HG02759 (cell line): ENCODE data around the gene VEGFB.

ENCODE experiments used
- ATAC-seq: cut with Tn5 transposase; IDR thresholded peaks from one replicate; pipeline ENCODE4 v1.9.1; 2021; ENCODE audit warnings: mild to moderate bottlenecking, moderate library complexity; ENCODE audit not compliant: unreplicated experiment

The VEGFB gene

GRCh38 chr11:64210301-64211020, 23.9 kb upstream of the VEGFB start:
- no peak for ATAC-seq

GRCh38 chr11:64211181-64211872, 23.1 kb upstream of the VEGFB start:
- no peak for ATAC-seq

- ATAC-seq, result no peak
These were observed 17.5 kb upstream of the VEGFB start for GRCh38 chr11:64216879-64217278.

GRCh38 chr11:64218628-64219353, 15.6 kb upstream of the VEGFB start:
- no peak for ATAC-seq

- no peak for ATAC-seq
These were observed 15.1 kb upstream of the VEGFB start for GRCh38 chr11:64219354-64219684.

GRCh38 chr11:64219755-64220154, 14.6 kb upstream of the VEGFB start:
- ATAC-seq, result no peak

- ATAC-seq, result no peak
These were observed 14.1 kb upstream of the VEGFB start for GRCh38 chr11:64220271-64220670.

- no peak for ATAC-seq
These were observed 13.6 kb upstream of the VEGFB start for GRCh38 chr11:64220798-64221197.

- ATAC-seq, result no peak
These were observed 11.8 kb upstream of the VEGFB start for GRCh38 chr11:64222651-64223000.

- no peak for ATAC-seq
These were observed 11.3 kb upstream of the VEGFB start for GRCh38 chr11:64223001-64223651.

GRCh38 chr11:64224151-64224890, 10.1 kb upstream of the VEGFB start:
- ATAC-seq, result no peak

GRCh38 chr11:64224891-64225607, 9.3 kb upstream of the VEGFB start:
- ATAC-seq, result no peak

GRCh38 chr11:64225608-64226506, 8.5 kb upstream of the VEGFB start, which contains the start of the genes NUDT22 and TRPT1:
TSS of gene NUDT22 (plus strand) at chr11:64226274. CDS start at chr11:64226653, 379 bp downstream.
TSS of gene TRPT1 (minus strand) at chr11:64226186. CDS start at chr11:64225860, 326 bp downstream.
- peak; percentile 46 for ATAC-seq

- peak; percentile 32 for ATAC-seq
These were observed 7.8 kb upstream of the VEGFB start for GRCh38 chr11:64226507-64227051.

- no peak for ATAC-seq
These were observed 6.9 kb upstream of the VEGFB start for GRCh38 chr11:64227405-64227956.

- ATAC-seq, result no peak
These were observed 5.2 kb upstream of the VEGFB start for GRCh38 chr11:64229090-64229743.

- ATAC-seq, result no peak
These were observed 4.6 kb upstream of the VEGFB start for GRCh38 chr11:64229744-64230170.
